ENCODE results near the gene TSR1. TPM values are rescaled to one million over a fixed set of nuclear protein-coding genes. Genes with fewer than 3 reads are reported as not detected.

Gene TSR1
- total RNA-seq, 1 donor from 2014 or later, result 36.4 TPM

DNA sequence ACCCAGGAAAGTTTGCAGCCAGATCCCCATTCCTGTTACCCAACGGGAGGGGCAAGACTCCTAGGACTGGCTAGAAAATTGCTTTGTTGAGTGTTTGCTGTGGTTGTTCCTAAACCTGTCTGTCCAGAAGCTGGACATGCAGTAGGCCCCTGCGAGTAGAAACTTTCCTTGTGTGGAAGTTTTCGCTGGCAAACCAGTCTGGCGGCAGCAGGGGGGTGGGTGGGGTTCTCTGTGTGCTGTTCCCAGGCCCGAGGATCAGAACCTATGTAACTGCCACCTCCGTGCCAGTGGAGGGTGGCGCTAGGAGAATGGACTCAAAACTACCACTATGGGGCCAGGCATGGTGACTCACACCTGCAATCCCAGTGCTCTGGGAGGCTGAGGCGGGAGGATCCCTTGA, 10.2 kb upstream of the TSR1 start:
- no peak overlapping the region for H3K27ac Mint-ChIP-seq (ENCODE audit: unreplicated experiment)
- no peaks in the 10 kb centered on the region for H3K79me2 ChIP-seq (ENCODE audit: insufficient read depth, low read length)
- H4K20me1 ChIP-seq (ENCODE audit: insufficient read depth, low read length), result peaks cover 30% of the 10 kb centered on the region
- no peak overlapping the region for H2AFZ ChIP-seq (ENCODE audit: low read depth, low read length)
- peaks cover 9% of the 10 kb centered on the region for H3K36me3 Mint-ChIP-seq (ENCODE audit: low read depth, unreplicated experiment)
- no peaks in the 10 kb centered on the region for H3K9me3 ChIP-seq (ENCODE audit: insufficient read depth, low read depth, low read length)
- no peak overlapping the region for H3K9ac ChIP-seq (ENCODE audit: low read length)
- no peaks in the 10 kb centered on the region for H3K27me3 Mint-ChIP-seq (ENCODE audit: low read depth, unreplicated experiment)
- no peaks in the 10 kb centered on the region for H3K9me3 Mint-ChIP-seq (ENCODE audit: unreplicated experiment)
- FAIRE-seq (no peak), DNase-seq (ENCODE audit: low read depth) (no peak)
- H3K4me1 ChIP-seq (ENCODE audit: insufficient read depth, low read length), result peaks cover 11% of the 10 kb centered on the region
- peaks cover 15% of the 10 kb centered on the region for H3K4me1 Mint-ChIP-seq (ENCODE audit: low read depth, unreplicated experiment)
- H3K4me3 ChIP-seq (ENCODE audit: insufficient read depth, low read depth, low read length), result no peak overlapping the region
- no peak overlapping the region for H3K27ac ChIP-seq (ENCODE audit: low read depth, low read length)
- TF ChIP-seq EZH2 (IDR thresholded peaks at IDR 0.05; ENCODE audit: insufficient read depth, low read length), result no peak
- TF ChIP-seq, protein P1, sequence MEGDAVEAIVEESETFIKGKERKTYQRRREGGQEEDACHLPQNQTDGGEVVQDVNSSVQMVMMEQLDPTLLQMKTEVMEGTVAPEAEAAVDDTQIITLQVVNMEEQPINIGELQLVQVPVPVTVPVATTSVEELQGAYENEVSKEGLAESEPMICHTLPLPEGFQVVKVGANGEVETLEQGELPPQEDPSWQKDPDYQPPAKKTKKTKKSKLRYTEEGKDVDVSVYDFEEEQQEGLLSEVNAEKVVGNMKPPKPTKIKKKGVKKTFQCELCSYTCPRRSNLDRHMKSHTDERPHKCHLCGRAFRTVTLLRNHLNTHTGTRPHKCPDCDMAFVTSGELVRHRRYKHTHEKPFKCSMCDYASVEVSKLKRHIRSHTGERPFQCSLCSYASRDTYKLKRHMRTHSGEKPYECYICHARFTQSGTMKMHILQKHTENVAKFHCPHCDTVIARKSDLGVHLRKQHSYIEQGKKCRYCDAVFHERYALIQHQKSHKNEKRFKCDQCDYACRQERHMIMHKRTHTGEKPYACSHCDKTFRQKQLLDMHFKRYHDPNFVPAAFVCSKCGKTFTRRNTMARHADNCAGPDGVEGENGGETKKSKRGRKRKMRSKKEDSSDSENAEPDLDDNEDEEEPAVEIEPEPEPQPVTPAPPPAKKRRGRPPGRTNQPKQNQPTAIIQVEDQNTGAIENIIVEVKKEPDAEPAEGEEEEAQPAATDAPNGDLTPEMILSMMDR (IDR thresholded peaks at IDR 0.05; ENCODE audit: insufficient read depth, low read depth, low read length), result no peak
- H3K4me3 Mint-ChIP-seq (ENCODE audit: unreplicated experiment), result no peak overlapping the region
- H3K27me3 ChIP-seq (ENCODE audit: insufficient read depth, low read length), result no peaks in the 10 kb centered on the region
- H3K36me3 ChIP-seq (ENCODE audit: insufficient read depth, low read length), result no peaks in the 10 kb centered on the region
- no peak overlapping the region for H3K4me2 ChIP-seq (ENCODE audit: low read length)

DNA sequence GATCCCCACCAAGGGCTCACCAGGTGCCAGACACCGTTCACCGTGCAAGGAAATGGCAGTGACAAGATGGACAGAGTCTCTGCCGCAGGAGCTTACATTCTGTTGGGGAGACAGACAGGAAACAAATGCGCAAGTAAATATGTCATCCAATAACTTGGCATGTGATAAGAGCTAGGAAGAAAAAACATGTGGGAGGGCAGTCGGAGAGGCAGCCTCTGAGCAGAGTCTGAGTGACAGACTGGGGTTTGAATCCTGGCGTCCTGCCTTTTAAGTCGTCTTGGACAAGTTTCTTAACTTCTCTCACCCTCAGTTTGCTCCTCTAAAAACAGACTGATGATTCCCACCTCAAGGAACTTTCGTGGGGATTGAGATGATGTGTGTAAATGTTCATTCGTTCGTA, 8.3 kb upstream of the TSR1 start:
- peaks cover 35% of the 10 kb centered on the region for H4K20me1 ChIP-seq (ENCODE audit: insufficient read depth, low read length)
- H3K4me3 Mint-ChIP-seq (ENCODE audit: unreplicated experiment), result no peak overlapping the region
- TF ChIP-seq EZH2 (IDR thresholded peaks at IDR 0.05; ENCODE audit: insufficient read depth, low read length), result no peak
- TF ChIP-seq, protein P1 (IDR thresholded peaks at IDR 0.05; ENCODE audit: insufficient read depth, low read depth, low read length), result no peak
- H3K9me3 ChIP-seq (ENCODE audit: insufficient read depth, low read depth, low read length), result no peaks in the 10 kb centered on the region
- H3K4me3 ChIP-seq (ENCODE audit: insufficient read depth, low read depth, low read length), result no peak overlapping the region
- no peaks in the 10 kb centered on the region for H3K36me3 ChIP-seq (ENCODE audit: insufficient read depth, low read length)
- peaks cover 11% of the 10 kb centered on the region for H3K4me1 ChIP-seq (ENCODE audit: insufficient read depth, low read length)
- FAIRE-seq (no peak), DNase-seq (ENCODE audit: low read depth) (no peak)
- no peaks in the 10 kb centered on the region for H3K27me3 Mint-ChIP-seq (ENCODE audit: low read depth, unreplicated experiment)
- H2AFZ ChIP-seq (ENCODE audit: low read depth, low read length), result no peak overlapping the region
- H3K4me2 ChIP-seq (ENCODE audit: low read length), result no peak overlapping the region
- no peaks in the 10 kb centered on the region for H3K27me3 ChIP-seq (ENCODE audit: insufficient read depth, low read length)
- H3K36me3 Mint-ChIP-seq (ENCODE audit: low read depth, unreplicated experiment), result peaks cover 5% of the 10 kb centered on the region
- no peak overlapping the region for H3K9ac ChIP-seq (ENCODE audit: low read length)
- H3K79me2 ChIP-seq (ENCODE audit: insufficient read depth, low read length), result peaks cover 10% of the 10 kb centered on the region
- H3K27ac ChIP-seq (ENCODE audit: low read depth, low read length), result no peak overlapping the region
- peaks cover 15% of the 10 kb centered on the region for H3K4me1 Mint-ChIP-seq (ENCODE audit: low read depth, unreplicated experiment)
- no peaks in the 10 kb centered on the region for H3K9me3 Mint-ChIP-seq (ENCODE audit: unreplicated experiment)
- H3K27ac Mint-ChIP-seq (ENCODE audit: unreplicated experiment), result no peak overlapping the region

DNA sequence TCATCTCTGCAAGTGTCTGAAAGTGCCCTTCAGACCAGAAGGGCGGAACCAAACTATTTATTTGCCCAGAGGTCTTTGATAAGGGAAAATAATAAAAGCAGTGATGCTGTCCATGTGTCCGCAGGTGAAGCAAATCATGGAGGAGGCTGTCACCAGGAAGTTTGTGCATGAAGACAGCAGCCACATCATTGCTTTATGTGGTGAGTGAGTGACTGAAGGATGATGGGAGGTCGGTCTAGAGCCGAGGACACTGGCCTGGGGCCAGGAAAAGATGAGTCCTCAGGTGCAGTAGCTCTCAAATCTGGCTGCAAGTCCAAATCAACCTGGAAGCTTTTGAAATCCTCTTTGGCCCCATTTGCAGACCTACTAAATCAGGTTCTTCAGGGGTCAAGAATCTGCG, 7.2 kb upstream of the TSR1 start:
- Histone ChIP-seq H3K4me2 (ENCODE audit: low read length) (no peak overlapping the region), H3K27ac (ENCODE audit: low read depth, low read length) (no peak overlapping the region), H4K20me1 (ENCODE audit: insufficient read depth, low read length) (peaks cover 34% of the 10 kb centered on the region), H3K4me1 (ENCODE audit: insufficient read depth, low read length) (peaks cover 10% of the 10 kb centered on the region), H3K27me3 (ENCODE audit: insufficient read depth, low read length) (no peaks in the 10 kb centered on the region), H3K9ac (ENCODE audit: low read length) (no peak overlapping the region), H2AFZ (ENCODE audit: low read depth, low read length) (no peak overlapping the region), H3K79me2 (ENCODE audit: insufficient read depth, low read length) (peaks cover 14% of the 10 kb centered on the region), H3K4me3 (ENCODE audit: insufficient read depth, low read depth, low read length) (no peak overlapping the region), H3K36me3 (ENCODE audit: insufficient read depth, low read length) (no peaks in the 10 kb centered on the region), H3K9me3 (ENCODE audit: insufficient read depth, low read depth, low read length) (no peaks in the 10 kb centered on the region)
- Mint-ChIP-seq H3K27ac (ENCODE audit: unreplicated experiment) (no peak overlapping the region), H3K36me3 (ENCODE audit: low read depth, unreplicated experiment) (peaks cover 5% of the 10 kb centered on the region), H3K4me3 (ENCODE audit: unreplicated experiment) (no peak overlapping the region), H3K4me1 (ENCODE audit: low read depth, unreplicated experiment) (peaks cover 16% of the 10 kb centered on the region), H3K27me3 (ENCODE audit: low read depth, unreplicated experiment) (no peaks in the 10 kb centered on the region), H3K9me3 (ENCODE audit: unreplicated experiment) (no peaks in the 10 kb centered on the region)
- DNase-seq (ENCODE audit: low read depth) (no peak), FAIRE-seq (no peak)
- TF ChIP-seq EZH2 (IDR thresholded peaks at IDR 0.05; ENCODE audit: insufficient read depth, low read length), result no peak
- TF ChIP-seq, protein P1 (IDR thresholded peaks at IDR 0.05; ENCODE audit: insufficient read depth, low read depth, low read length), result no peak
